Activated CD4-positive, alpha-beta memory T cell treated with anti-CD3 and anti-CD28 coated beads for 36 hours (primary cell): ENCODE measurements around the gene FBXW9. TPM values are rescaled to one million over a fixed set of nuclear protein-coding genes. Genes with fewer than 3 reads are reported as not detected.
A peak's percentile ranks its signal among the peaks of the same experiment; 100 is the strongest.

Source experiments
- CTCF ChIA-PET: fragments of 350-600 bp; sonication (Branson Sonifier 250); formaldehyde crosslinking; loops from one replicate; lab custom pipeline; 2021; ENCODE audit warnings: antibody characterized with exemption, inconsistent platforms; lab: Charles Lee
- POLR2A ChIA-PET: fragments of 350-600 bp; sonication (Branson Sonifier 250); formaldehyde crosslinking; loops from one replicate; lab custom pipeline; 2021; ENCODE audit warnings: antibody characterized with exemption; lab: Charles Lee
- DNase-seq: peaks from one replicate; pipeline ENCODE4 v3.0.0-alpha.2; 2020
- H3K27ac Mint-ChIP-seq: one replicate; pipeline ENCODE4 v1.8.0; 2021; ENCODE audit warnings: mixed read lengths
- H3K27me3 Mint-ChIP-seq: one replicate; pipeline ENCODE4 v1.8.0; 2021; ENCODE audit warnings: mixed read lengths
- H3K36me3 Mint-ChIP-seq: one replicate; pipeline ENCODE4 v1.8.0; 2021; ENCODE audit warnings: mixed read lengths
- H3K4me1 Mint-ChIP-seq: one replicate; pipeline ENCODE4 v1.8.0; 2021; ENCODE audit warnings: low read depth, mixed read lengths
- H3K4me3 Mint-ChIP-seq: one replicate; pipeline ENCODE4 v1.8.0; 2021; ENCODE audit warnings: mild to moderate bottlenecking, mixed read lengths
- H3K9me3 Mint-ChIP-seq: one replicate; pipeline ENCODE4 v1.8.0; 2021; ENCODE audit warnings: mixed read lengths
- intact Hi-C: fragments of 100-400 bp; cut with micrococcal nuclease; formaldehyde crosslinking; loops from one replicate; pipeline ENCODE4 v1.15.1; 2023
- total RNA-seq, 2 experiments: library from RNA; stranded (reverse); gene quantifications; one replicate each; pipeline ENCODE4 v1.2.3, GENCODE V29; 2021

Gene FBXW9
- 1 to 10 TPM; 6.6 to 7.0 TPM for total RNA-seq

DNA sequence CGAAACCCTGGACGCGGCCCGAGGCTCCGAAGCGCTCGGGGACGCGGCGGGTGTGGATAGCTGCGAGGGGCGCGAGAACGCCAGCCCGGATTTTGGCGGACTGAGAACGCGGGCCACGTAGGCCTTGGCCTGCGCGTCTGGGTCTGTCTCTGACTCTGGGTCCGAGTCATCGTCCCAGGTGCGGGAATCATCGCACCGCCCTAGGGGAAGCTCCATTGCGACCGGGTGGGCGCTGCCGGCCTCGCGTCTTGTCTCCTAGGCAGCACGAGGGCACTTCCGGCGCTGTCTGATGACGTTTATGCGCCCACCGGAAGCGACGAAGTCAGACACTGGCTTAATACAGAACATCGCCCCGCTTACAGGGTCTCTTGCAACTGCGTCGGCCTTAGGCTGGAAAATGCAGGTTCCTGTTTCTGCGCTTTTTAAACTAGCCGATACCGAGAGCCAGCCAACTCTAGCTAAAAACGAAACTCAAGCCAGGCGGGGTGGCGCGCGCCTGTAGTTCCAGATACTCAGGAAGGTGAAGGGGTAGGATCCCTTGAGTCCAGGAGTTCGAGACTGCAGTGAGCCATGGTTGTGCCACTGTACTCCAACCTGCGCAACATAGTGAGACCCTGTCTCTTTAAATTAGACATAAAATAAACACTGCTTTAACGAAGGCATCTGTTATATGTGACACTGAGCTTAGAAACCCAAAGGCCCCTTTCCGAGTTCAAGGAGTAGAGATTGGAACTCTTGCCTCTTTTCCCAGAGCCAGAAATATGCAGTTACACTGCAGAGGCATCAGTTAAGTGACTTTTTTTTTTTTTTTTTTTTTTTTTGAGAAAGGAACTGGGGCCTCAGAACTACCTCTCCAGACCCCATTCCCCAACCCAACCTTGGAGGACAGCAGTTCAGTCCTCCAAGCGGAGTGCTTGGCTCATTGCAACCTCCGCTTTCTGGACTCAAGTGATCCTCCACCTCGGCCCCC is at the start of gene FBXW9:
FBXW9 (minus strand) TSS at position 266 of the 970 bp plus-strand sequence; CDS start at position 216, 50 bp downstream.
- peaks cover 14% of the 10 kb centered on the region for H3K4me1 Mint-ChIP-seq
- intact Hi-C loops, result loop anchor here (1.0 to 2.0 kb wide), 2 partner anchors 15 to 26 kb away; partner anchors contain the start of genes DHPS and TNPO2
- peak; percentile 98 for DNase-seq
- peaks cover 11% of the 10 kb centered on the region for H3K36me3 Mint-ChIP-seq
- POLR2A ChIA-PET, result interaction anchor here (0.6 to 2.5 kb wide), 7 partner anchors 11 to 241 kb away, joined by 3 to 14 read pairs (median 3); partner anchors contain the start of genes DHPS, GET3 and TRIR
- CTCF ChIA-PET, result interaction anchor here (1.0 to 2.6 kb wide), 9 partner anchors 11 to 63 kb away, joined by 3 to 12 read pairs (median 5); no protein-coding TSS in a partner anchor
- H3K4me3 Mint-ChIP-seq, result peak within 1 kb of the TSS; percentile 84
- no peaks in the 10 kb centered on the region for H3K9me3 Mint-ChIP-seq
- peak within 1 kb of the TSS; percentile 87 for H3K27ac Mint-ChIP-seq
- H3K27me3 Mint-ChIP-seq, result no peaks in the 10 kb centered on the region

DNA sequence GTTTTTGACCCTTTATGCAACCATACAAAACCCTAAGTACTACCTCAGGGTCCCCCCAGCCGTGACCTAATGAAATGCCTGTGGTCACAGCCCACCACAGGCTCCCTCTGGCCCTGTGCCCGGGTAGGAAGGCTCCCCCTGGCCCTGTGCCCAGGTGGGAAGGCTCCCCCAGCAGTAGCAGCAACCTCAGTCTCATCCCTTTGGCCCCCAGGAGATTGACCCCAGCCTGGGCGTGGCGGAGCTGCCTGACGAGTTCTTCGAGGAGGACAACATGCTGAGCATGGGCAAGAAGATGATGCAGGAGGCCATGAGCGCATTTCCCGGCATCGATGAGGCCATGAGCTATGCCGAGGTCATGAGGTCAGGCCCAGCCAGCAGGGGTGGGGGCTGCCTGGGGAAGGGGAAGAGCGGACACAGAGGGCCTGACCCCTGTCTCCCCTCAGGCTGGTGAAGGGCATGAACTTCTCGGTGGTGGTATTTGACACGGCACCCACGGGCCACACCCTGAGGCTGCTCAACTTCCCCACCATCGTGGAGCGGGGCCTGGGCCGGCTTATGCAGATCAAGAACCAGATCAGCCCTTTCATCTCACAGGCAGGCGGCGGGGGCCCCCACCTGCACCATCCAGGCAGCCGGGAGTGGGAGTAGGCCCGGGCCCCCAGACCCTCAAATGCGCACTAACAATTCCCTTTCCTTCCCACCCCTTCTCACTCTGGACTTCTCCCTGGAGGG is 48.9 kb upstream of the FBXW9 start:
- intact Hi-C loops, result no loop called here
- Mint-ChIP-seq H3K9me3 (peaks cover 7% of the 10 kb centered on the region), H3K36me3 (peaks cover 36% of the 10 kb centered on the region), H3K4me1 (peaks cover 4% of the 10 kb centered on the region), H3K4me3 (no peak overlapping the region), H3K27me3 (no peaks in the 10 kb centered on the region), H3K27ac (no peak overlapping the region)
- CTCF ChIA-PET, result interaction anchor here (0.6 to 5.8 kb wide), 3 partner anchors 11 to 19 kb away, joined by 3 to 40 read pairs (median 4); no protein-coding TSS in a partner anchor
- DNase-seq, result no peak
- POLR2A ChIA-PET, result no interaction called here

DNA sequence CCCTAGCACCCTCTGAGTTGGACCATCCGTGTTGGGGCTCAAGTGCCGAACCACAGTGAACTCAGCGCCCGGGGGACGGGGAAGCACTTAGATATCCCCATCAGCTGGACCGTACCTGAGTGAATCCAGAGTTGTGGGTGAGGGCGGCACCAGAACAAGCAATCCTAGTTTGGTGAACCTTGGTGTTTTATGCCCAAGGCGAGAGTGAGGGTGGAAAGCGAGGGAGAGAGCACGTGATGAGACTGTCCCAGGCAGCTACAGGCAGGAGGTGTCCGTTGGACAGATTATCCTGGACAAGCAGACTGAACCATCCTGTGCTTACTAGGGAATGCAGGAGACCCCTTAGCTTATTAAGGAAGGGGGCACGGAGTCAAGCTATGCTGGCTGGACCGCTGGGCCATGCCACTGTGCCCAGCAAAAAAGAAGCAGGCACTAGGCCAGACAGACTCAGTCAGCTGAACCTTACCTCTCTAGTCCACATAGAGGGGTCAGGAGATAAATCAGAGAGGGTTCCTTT is 41.5 kb upstream of the FBXW9 start:
- ChIA-PET CTCF (interaction anchor here (1.0 to 8.5 kb wide), 7 partner anchors 14 to 59 kb away, joined by 3 to 116 read pairs (median 4); partner anchors contain the start of gene TNPO2), POLR2A (interaction anchor here (0.8 to 2.3 kb wide), 3 partner anchors 14 to 41 kb away, joined by 3 to 16 read pairs (median 4); partner anchors contain the start of genes FBXW9 and TNPO2)
- Mint-ChIP-seq H3K36me3 (peaks cover 29% of the 10 kb centered on the region), H3K27me3 (no peaks in the 10 kb centered on the region), H3K4me1 (peaks cover 28% of the 10 kb centered on the region), H3K9me3 (no peaks in the 10 kb centered on the region), H3K27ac (no peak overlapping the region), H3K4me3 (peak overlapping the region; percentile 100)
- intact Hi-C loops, result loop anchor here (1.0 to 5.0 kb wide), 3 partner anchors 16 to 199 kb away; partner anchors contain the start of genes CALR and JUNB
- DNase-seq, result no peak

DNA sequence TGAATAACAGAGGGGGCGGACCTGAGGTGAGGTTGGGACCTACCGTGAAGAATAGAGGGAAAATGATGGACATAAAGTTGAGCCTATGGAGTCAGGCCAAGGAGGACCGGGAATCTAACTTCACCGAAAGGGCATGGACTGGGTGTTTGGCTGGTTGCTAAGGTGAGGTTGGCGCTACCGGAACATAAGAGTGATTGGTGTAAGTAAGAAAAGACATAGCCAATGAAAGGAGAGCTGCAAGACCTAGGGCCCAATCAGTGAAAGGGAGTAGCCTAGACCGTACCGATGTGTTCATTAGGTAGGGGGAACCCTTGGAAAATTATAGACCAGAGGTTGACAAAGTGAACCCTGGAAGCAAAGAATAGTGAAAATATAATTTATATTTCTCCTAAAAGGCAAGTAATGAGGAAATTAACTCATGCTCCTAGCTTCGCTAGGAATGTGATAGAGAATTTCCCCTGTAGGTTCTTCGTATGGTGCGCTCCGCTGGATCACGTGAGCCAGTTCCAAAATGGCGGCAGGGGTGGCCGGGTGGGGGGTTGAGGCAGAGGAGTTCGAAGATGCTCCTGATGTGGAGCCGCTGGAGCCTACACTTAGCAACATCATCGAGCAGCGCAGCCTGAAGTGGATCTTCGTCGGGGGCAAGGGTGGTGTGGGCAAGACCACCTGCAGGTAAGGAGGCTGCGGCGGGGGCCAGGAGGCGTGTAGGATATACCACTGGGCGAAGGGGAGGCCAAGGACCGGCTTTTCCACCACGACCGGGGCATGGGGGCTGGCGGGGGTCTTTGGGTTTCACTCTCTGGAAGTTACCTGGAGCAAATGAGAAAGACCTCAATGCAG is 40.8 kb upstream of the FBXW9 start, which contains the start of gene GET3:
GET3 (plus strand) TSS at position 503 of the 840 bp plus-strand sequence; CDS start at position 512, 9 bp downstream.
- CTCF ChIA-PET, result interaction anchor here (0.6 to 8.5 kb wide), 9 partner anchors 14 to 148 kb away, joined by 3 to 116 read pairs (median 3); partner anchors contain the start of genes PRDX2, THSD8 and TNPO2
- intact Hi-C loops, result loop anchor here (1.0 to 5.0 kb wide), 3 partner anchors 15 to 200 kb away; partner anchors contain the start of genes CALR and JUNB
- DNase-seq, result peak; percentile 88
- POLR2A ChIA-PET, result interaction anchor here (0.7 to 2.3 kb wide), 4 partner anchors 14 to 55 kb away, joined by 3 to 16 read pairs (median 4); partner anchors contain the start of genes FBXW9, JUNB and TNPO2
- peaks cover 28% of the 10 kb centered on the region for H3K36me3 Mint-ChIP-seq
- H3K27ac Mint-ChIP-seq, result peak within 1 kb of the TSS; percentile 93
- H3K4me1 Mint-ChIP-seq, result peaks cover 33% of the 10 kb centered on the region
- peak within 1 kb of the TSS; percentile 100 for H3K4me3 Mint-ChIP-seq
- no peaks in the 10 kb centered on the region for H3K9me3 Mint-ChIP-seq
- H3K27me3 Mint-ChIP-seq, result no peaks in the 10 kb centered on the region

DNA sequence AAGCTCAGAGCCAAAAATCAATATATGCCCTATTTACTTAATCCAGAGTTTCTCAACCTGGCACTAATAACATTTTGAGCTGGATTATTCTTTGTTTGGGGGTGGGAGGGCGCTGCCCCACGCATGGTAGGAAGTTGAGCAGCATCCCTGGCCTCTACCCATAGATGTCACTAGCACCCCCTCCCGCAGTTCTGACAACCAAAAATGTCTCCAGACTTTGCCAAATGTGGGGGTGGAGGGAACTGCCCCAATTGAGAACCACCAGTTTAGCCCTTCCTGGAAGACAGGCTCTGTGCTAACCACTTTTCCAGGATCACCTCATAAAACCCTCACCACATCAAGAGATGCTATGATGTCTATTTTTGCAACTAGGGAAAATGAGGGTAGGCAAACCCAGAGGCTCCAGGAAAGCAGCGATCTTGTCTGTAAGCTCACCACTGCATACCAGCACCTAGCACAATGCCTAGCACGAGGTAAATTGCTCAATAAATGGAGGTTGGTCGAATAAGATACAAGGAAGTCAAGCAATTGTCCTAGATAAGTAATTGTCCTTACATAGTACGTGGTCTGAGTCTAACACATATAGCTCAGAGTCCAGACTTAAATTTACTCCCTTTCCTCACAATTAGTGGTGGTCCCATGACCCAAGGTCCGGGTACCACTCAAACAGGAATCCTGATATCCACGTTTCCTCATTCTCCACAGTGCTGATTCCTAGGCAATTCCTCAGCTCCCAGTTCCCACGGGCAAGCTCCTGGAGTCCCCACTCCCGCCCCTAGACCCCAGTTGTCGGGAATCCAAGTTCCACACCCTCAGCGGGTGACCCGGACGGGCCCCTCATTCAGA is 37.2 kb upstream of the FBXW9 start:
- H3K4me1 Mint-ChIP-seq, result peaks cover 44% of the 10 kb centered on the region
- peak overlapping the region; percentile 94 for H3K4me3 Mint-ChIP-seq
- peaks cover 36% of the 10 kb centered on the region for H3K36me3 Mint-ChIP-seq
- no peaks in the 10 kb centered on the region for H3K27me3 Mint-ChIP-seq
- POLR2A ChIA-PET, result interaction anchor here (0.6 to 3.6 kb wide), 10 partner anchors 9 to 1128 kb away, joined by 3 to 73 read pairs (median 4); partner anchors contain the start of genes DHPS, FBXW9, GCDH and JUNB
- DNase-seq, result peak; percentile 78
- intact Hi-C loops, result loop anchor here (1.0 kb wide), 1 partner anchor 10 kb away; the partner anchor contains the start of gene TNPO2
- H3K9me3 Mint-ChIP-seq, result no peaks in the 10 kb centered on the region
- CTCF ChIA-PET, result interaction anchor here (0.8 to 8.5 kb wide), 14 partner anchors 12 to 186 kb away, joined by 3 to 116 read pairs (median 6); partner anchors contain the start of genes FBXW9, JUNB, PRDX2 and RNASEH2A
- peak overlapping the region; percentile 96 for H3K27ac Mint-ChIP-seq

DNA sequence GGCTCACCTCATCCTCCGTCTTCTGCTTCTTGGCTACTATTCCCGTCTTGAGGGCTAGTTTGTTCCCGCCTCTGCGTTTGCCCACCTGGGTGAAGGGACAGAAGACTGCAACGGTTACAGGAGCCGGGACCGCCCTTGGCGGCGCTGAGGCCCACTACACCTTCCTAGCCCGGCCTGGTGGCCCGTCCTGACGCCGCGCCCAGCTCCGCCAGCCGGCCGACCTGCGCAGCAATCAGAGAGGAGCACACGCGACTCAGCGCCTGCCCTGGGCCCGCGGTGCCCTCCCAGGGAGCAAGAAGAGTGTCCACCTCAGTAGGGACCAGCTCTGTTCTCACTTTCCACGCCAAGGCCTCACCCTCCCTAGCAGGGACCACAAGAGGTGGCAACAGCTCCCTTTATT is 34.9 kb upstream of the FBXW9 start:
- DNase-seq, result no peak
- Mint-ChIP-seq H3K4me3 (no peak overlapping the region), H3K4me1 (peaks cover 35% of the 10 kb centered on the region), H3K27ac (no peak overlapping the region), H3K27me3 (no peaks in the 10 kb centered on the region), H3K36me3 (peaks cover 46% of the 10 kb centered on the region), H3K9me3 (no peaks in the 10 kb centered on the region)
- CTCF ChIA-PET, result interaction anchor here (0.7 to 3.1 kb wide), 5 partner anchors 9 to 35 kb away, joined by 3 to 44 read pairs (median 5); partner anchors contain the start of gene TNPO2
- intact Hi-C loops, result no loop called here
- POLR2A ChIA-PET, result interaction anchor here (1.1 kb wide), 1 partner anchor 9 kb away, joined by 6 read pairs; no protein-coding TSS in a partner anchor

DNA sequence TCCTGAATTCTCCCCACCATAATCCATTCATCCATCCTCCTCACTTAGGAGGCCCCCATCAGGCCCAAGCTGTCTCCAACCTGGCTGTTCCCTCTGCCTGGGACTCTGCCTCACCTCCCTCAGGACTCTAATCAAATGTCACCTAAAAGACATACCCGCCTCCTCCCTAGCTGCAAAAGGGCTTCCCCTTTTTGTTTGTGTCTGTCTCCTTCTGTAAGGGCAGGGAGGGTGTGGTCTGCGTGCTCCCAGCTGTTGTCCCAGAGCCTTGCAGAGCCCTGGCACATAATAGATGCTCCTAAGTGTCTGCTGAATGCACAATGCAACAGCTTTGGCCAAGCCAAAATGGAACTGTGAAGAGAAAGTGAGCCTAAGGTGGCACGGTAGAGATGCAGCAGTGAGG is 33.6 kb upstream of the FBXW9 start:
- no peak for DNase-seq
- Mint-ChIP-seq H3K27me3 (no peaks in the 10 kb centered on the region), H3K9me3 (no peaks in the 10 kb centered on the region), H3K4me3 (no peak overlapping the region), H3K36me3 (peaks cover 46% of the 10 kb centered on the region), H3K4me1 (peaks cover 32% of the 10 kb centered on the region), H3K27ac (no peak overlapping the region)
- intact Hi-C loops, result no loop called here
- ChIA-PET POLR2A (no interaction called here), CTCF (interaction anchor here (2.1 kb wide), 1 partner anchor 28 kb away, joined by 5 read pairs; no protein-coding TSS in a partner anchor)

DNA sequence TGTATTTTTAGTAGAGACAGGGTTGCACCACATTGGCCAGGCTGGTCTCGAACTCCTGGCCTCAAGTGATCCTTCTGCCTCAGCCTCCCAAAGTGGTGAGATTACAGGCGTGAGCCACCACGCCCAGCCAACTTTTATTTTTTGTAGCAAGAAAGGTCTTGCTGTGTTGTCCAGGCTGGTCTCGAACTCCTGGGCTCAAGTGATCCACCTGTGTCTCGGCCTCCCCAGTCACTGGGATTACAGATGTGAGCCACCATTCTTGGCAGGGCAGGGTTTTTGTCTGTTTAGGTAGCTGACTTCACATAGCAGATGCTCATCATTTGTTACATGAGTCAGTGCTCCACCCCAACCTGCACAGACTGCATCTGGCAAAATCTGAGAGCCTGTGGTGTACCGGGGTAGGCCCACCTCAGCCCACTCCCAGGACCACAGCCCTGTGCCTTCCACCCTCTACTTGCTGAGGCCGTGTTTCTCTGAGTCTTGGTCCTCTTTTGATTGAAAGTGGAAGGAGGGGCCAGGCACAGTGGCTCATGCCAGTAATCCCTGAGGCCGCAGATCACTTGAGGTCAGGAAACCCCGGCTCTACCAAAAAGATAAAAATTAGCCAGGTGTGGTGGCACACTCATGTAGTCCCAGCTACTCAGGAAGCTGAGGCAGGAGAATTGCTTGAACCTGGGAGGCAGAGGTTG is 31.5 kb upstream of the FBXW9 start:
- intact Hi-C loops, result no loop called here
- Mint-ChIP-seq H3K4me1 (peaks cover 30% of the 10 kb centered on the region), H3K9me3 (no peaks in the 10 kb centered on the region), H3K27me3 (no peaks in the 10 kb centered on the region), H3K27ac (no peak overlapping the region), H3K4me3 (no peak overlapping the region), H3K36me3 (peaks cover 40% of the 10 kb centered on the region)
- POLR2A ChIA-PET, result no interaction called here
- CTCF ChIA-PET, result interaction anchor here (2.1 kb wide), 1 partner anchor 30 kb away, joined by 5 read pairs; no protein-coding TSS in a partner anchor
- DNase-seq, result no peak

DNA sequence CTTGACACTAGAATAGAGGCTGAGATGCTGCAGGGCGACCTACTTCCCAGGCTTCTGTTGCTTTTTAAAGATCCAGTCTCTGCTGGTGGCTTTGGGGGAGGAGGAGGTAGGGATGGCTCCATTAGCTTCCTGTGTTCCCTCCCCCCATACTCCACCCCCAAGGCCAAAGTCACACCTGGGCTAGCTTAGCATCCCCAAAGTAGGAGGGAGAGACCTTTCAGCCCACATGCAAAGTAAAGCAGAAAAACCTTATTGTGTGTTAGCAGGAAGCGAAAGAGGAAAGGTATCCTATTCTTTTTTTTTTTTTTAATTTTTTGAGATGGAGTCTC is 30.5 kb upstream of the FBXW9 start:
- Mint-ChIP-seq H3K9me3 (no peaks in the 10 kb centered on the region), H3K27ac (no peak overlapping the region), H3K4me1 (peaks cover 22% of the 10 kb centered on the region), H3K36me3 (peaks cover 39% of the 10 kb centered on the region), H3K27me3 (no peaks in the 10 kb centered on the region), H3K4me3 (no peak overlapping the region)
- intact Hi-C loops, result no loop called here
- ChIA-PET CTCF (interaction anchor here (1.1 kb wide), 1 partner anchor 33 kb away, joined by 3 read pairs; no protein-coding TSS in a partner anchor), POLR2A (interaction anchor here (0.6 kb wide), 1 partner anchor 35 kb away, joined by 5 read pairs; no protein-coding TSS in a partner anchor)
- no peak for DNase-seq
